Breast epithelium (tissue), 4 donors: ENCODE data around the gene FAM3B. TPM values are rescaled to one million over a fixed set of nuclear protein-coding genes. Genes with fewer than 3 reads are reported as not detected.

Experiments
- DNase-seq, 2 donors: peaks; one replicate each; pipeline ENCODE4 v3.0.0-alpha.2; 2019; ENCODE audit warnings: low spot score in 2 of 2
- H3K27ac ChIP-seq, 2 donors: fragments of 200-600 bp; sonication (generic) in 1 of 2; one replicate each; pipeline ENCODE4 v1.5.1; 2016 to 2019; ENCODE audit warnings: mild to moderate bottlenecking in 1 of 2
- H3K27me3 ChIP-seq, 2 donors: fragments of 200-600 bp; sonication (generic) in 1 of 2; one replicate each; pipeline versions ENCODE4 v1.5.1 to v1.6.0; 2017 to 2019; ENCODE audit warnings: control low read depth in 1 of 2, mild to moderate bottlenecking in 1 of 2
- H3K36me3 ChIP-seq: fragments of 200-600 bp; one replicate; pipeline ENCODE4 v1.5.1; 2019
- H3K4me1 ChIP-seq, 2 donors: fragments of 200-600 bp; sonication (generic); one replicate each; pipeline ENCODE4 v1.5.1; 2016 to 2019; ENCODE audit warnings: control low read depth in 1 of 2
- H3K4me3 ChIP-seq, 3 donors: fragments of 200-600 bp; sonication (generic); 1 replicate in 2 of 3; 2 replicates in 1 of 3; pipeline ENCODE4 v1.5.1; 2016 to 2019; ENCODE audit warnings: mild to moderate bottlenecking in 3 of 3, moderate library complexity in 2 of 3
- H3K9me3 ChIP-seq, 2 donors: fragments of 200-600 bp; sonication (generic) in 1 of 2; one replicate each; pipeline ENCODE4 v1.5.1; 2016 to 2019; ENCODE audit warnings: control low read depth in 1 of 2
- CTCF ChIP-seq, 3 donors: fragments of 450-650 bp; IDR thresholded peaks; one replicate each; pipeline ENCODE4 v1.5.1; 2016 to 2017; ENCODE audit warnings: antibody characterized with exemption in 3 of 3, mild to moderate bottlenecking in 3 of 3, moderate library complexity in 3 of 3
- POLR2A ChIP-seq: fragments of 450-650 bp; IDR thresholded peaks from one replicate; pipeline ENCODE4 v1.6.1; 2016; ENCODE audit warnings: antibody characterized with exemption, mild to moderate bottlenecking, moderate library complexity
- POLR2AphosphoS5 ChIP-seq, 3 donors: sonication (generic); formaldehyde crosslinking; IDR thresholded peaks; one replicate each; pipeline ENCODE4 v1.6.1; 2017; ENCODE audit warnings: antibody characterized with exemption in 3 of 3
- intact Hi-C: fragments of 100-400 bp; cut with DNase I; formaldehyde crosslinking; loops from one replicate; pipeline ENCODE4 v1.15.1; 2023; ENCODE audit warnings: low total_unique reads
- total RNA-seq, 3 donors: library from RNA; depleted of rRNA; stranded (reverse); fragments of >200 nt; gene quantifications; one replicate each; pipeline ENCODE4 v1.1.0, GENCODE V29; 2016

Gene FAM3B
- total RNA-seq, 3 donors from 2014 or later, result 1.6 to 13.6 (median 10.5) TPM

GRCh38 chr21:41280115-41280919 is 36.3 kb upstream of the FAM3B start:
- Histone ChIP-seq H3K4me1 (no peaks in the 10 kb centered on the region), H3K27me3 (peaks cover 0 to 6% of the 10 kb centered on the region in 2 donors), H3K4me3 (no peak overlapping the region), H3K9me3 (no peaks in the 10 kb centered on the region), H3K36me3 (no peaks in the 10 kb centered on the region), H3K27ac (no peak overlapping the region)
- TF ChIP-seq POLR2AphosphoS5 (IDR thresholded peaks at IDR 0.05) (no peak), CTCF (IDR thresholded peaks at IDR 0.05) (no peak), POLR2A (no peak)
- DNase-seq, result no peak
- intact Hi-C loops, result no loop called here

GRCh38 chr21:41282412-41282811 is 34.2 kb upstream of the FAM3B start:
- intact Hi-C loops, result no loop called here

GRCh38 chr21:41283211-41283818 is 33.3 kb upstream of the FAM3B start:
- Histone ChIP-seq H3K27me3 (peaks cover 0 to 6% of the 10 kb centered on the region in 2 donors), H3K4me1 (no peaks in the 10 kb centered on the region), H3K4me3 (no peak overlapping the region), H3K9me3 (no peaks in the 10 kb centered on the region), H3K36me3 (no peaks in the 10 kb centered on the region), H3K27ac (no peak overlapping the region)
- intact Hi-C loops, result no loop called here
- DNase-seq, result peak in 1 of 2 donors; percentile 56
- TF ChIP-seq CTCF (IDR thresholded peaks at IDR 0.05) (peak; percentile 53 to 84 (median 73)), POLR2AphosphoS5 (IDR thresholded peaks at IDR 0.05) (peak in 1 of 3 donors; percentile 48), POLR2A (no peak)

More at GRCh38 chr21:41282412-41282811, 34.2 kb upstream of the FAM3B start:
- H3K9me3 ChIP-seq, result no peaks in the 10 kb centered on the region
- no peak overlapping the region for H3K27ac ChIP-seq
- H3K4me1 ChIP-seq, result no peaks in the 10 kb centered on the region
- no peaks in the 10 kb centered on the region for H3K36me3 ChIP-seq
- no peak overlapping the region for H3K4me3 ChIP-seq
- TF ChIP-seq POLR2AphosphoS5 (IDR thresholded peaks at IDR 0.05) (no peak), POLR2A (no peak), CTCF (IDR thresholded peaks at IDR 0.05) (no peak)
- H3K27me3 ChIP-seq, result peaks cover 0 to 6% of the 10 kb centered on the region in 2 donors
- DNase-seq, result no peak

- Histone ChIP-seq H3K27ac (no peak overlapping the region), H3K27me3 (no peaks in the 10 kb centered on the region), H3K9me3 (no peaks in the 10 kb centered on the region), H3K4me1 (no peaks in the 10 kb centered on the region), H3K4me3 (no peak overlapping the region), H3K36me3 (no peaks in the 10 kb centered on the region)
- no peak for DNase-seq
- TF ChIP-seq CTCF (IDR thresholded peaks at IDR 0.05) (no peak), POLR2AphosphoS5 (IDR thresholded peaks at IDR 0.05) (no peak), POLR2A (no peak)
- intact Hi-C loops, result no loop called here
Observed at GRCh38 chr21:41289431-41289830, 27.2 kb upstream of the FAM3B start.
